Transverse colon (tissue), 4 donors: ENCODE measurements around the gene SLBP.

Source experiments
- EP300 ChIP-seq: sonication (generic); formaldehyde crosslinking; IDR thresholded peaks from one replicate; pipeline ENCODE4 v1.6.1; 2017; ENCODE audit warnings: antibody characterized with exemption, low read depth
- POLR2A ChIP-seq: fragments of 450-650 bp; IDR thresholded peaks from one replicate; pipeline ENCODE4 v1.6.1; 2016; ENCODE audit warnings: antibody characterized with exemption, mild to moderate bottlenecking, moderate library complexity
- POLR2AphosphoS5 ChIP-seq, 3 donors: sonication (generic); formaldehyde crosslinking; IDR thresholded peaks; one replicate each; pipeline ENCODE4 v1.6.1; 2016; ENCODE audit warnings: antibody characterized with exemption in 3 of 3
- TF ChIP-seq, protein P1 (sequence below), 5 experiments: fragments of 200-600 bp in 3 of 5; fragments of 450-650 bp in 2 of 5; sonication (generic) in 3 of 5; IDR thresholded peaks; 1 replicate in 2 of 5; 2 replicates in 3 of 5; pipeline ENCODE4 v1.5.1; 2016 to 2017; ENCODE audit warnings: antibody characterized with exemption in 5 of 5, inconsistent platforms in 3 of 5, mild to moderate bottlenecking in 2 of 5, moderate library complexity in 1 of 5

DNA sequence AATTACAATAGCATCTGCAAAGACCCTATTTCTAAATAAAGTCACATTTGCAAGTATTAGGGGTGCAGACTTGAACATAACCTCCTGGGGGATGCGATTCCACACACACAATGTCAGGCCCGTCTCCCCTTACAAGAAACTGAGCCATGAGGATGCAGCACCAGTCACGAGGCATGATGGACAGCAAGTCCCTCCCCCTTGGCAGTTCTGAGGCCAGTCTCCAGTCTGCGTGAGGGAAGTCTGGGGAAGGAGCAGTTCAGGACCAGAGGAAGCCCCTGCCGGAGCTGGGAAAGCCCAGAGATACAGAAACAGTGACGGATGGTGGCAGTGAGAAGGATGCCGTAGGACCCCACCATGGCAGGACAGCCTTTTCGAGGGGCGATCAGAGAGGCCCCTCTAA, 37.4 kb downstream of the SLBP start:
- TF ChIP-seq, protein P1, sequence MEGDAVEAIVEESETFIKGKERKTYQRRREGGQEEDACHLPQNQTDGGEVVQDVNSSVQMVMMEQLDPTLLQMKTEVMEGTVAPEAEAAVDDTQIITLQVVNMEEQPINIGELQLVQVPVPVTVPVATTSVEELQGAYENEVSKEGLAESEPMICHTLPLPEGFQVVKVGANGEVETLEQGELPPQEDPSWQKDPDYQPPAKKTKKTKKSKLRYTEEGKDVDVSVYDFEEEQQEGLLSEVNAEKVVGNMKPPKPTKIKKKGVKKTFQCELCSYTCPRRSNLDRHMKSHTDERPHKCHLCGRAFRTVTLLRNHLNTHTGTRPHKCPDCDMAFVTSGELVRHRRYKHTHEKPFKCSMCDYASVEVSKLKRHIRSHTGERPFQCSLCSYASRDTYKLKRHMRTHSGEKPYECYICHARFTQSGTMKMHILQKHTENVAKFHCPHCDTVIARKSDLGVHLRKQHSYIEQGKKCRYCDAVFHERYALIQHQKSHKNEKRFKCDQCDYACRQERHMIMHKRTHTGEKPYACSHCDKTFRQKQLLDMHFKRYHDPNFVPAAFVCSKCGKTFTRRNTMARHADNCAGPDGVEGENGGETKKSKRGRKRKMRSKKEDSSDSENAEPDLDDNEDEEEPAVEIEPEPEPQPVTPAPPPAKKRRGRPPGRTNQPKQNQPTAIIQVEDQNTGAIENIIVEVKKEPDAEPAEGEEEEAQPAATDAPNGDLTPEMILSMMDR (IDR thresholded peaks at IDR 0.05): no peak
- no peak for TF ChIP-seq POLR2AphosphoS5 (IDR thresholded peaks at IDR 0.05)
- TF ChIP-seq POLR2A: no peak
- no peak for TF ChIP-seq EP300
